A673 (cell line): ENCODE results near the gene KCNQ1. TPM values are rescaled to one million over a fixed set of nuclear protein-coding genes. Genes with fewer than 3 reads are reported as not detected.

Experiments used
- BruUV-seq: library from RNA; stranded (reverse); fragments of 400-500 nt; replicated peaks from 2 replicates; lab custom pipeline; 2021; lab: Mats Ljungman, UMichigan
- CTCF ChIA-PET: fragments of 300-600 bp; sonication (Branson Sonifier 250); formaldehyde crosslinking; loops from one replicate; lab custom pipeline; 2022; ENCODE audit warnings: antibody characterized with exemption; lab: Charles Lee
- POLR2A ChIA-PET: fragments of 300-600 bp; sonication (Branson Sonifier 250); formaldehyde crosslinking; loops from one replicate; lab custom pipeline; 2022; ENCODE audit warnings: antibody characterized with exemption; ENCODE audit not compliant: low non-redundant PET; lab: Charles Lee
- DNase-seq: peaks from one replicate; pipeline ENCODE4 v3.0.0-alpha.2; 2015; ENCODE audit warnings: low spot score
- H3K27ac ChIP-seq: fragments of 200-600 bp; sonication (generic); 2 replicates; pipeline ENCODE4 v1.5.1; 2016; ENCODE audit warnings: mixed run types, low read depth, mild to moderate bottlenecking, mixed read lengths, antibody characterized with exemption, low read length; ENCODE audit not compliant: poor library complexity, severe bottlenecking
- H3K27me3 ChIP-seq: fragments of 200-600 bp; sonication (generic); replicated peaks from 2 replicates; pipeline ENCODE4 v1.6.1; 2017; ENCODE audit warnings: mixed run types, low read depth, mild to moderate bottlenecking, mixed read lengths, antibody characterized with exemption, low read length; ENCODE audit not compliant: insufficient read depth, poor library complexity
- H3K36me3 ChIP-seq: fragments of 200-600 bp; sonication (generic); 2 replicates; pipeline ENCODE4 v1.6.1; 2016; ENCODE audit warnings: mixed run types, mild to moderate bottlenecking, mixed read lengths, antibody characterized with exemption, low read length; ENCODE audit not compliant: insufficient read depth, poor library complexity, severe bottlenecking
- H3K4me1 ChIP-seq: fragments of 200-600 bp; sonication (generic); 2 replicates; pipeline ENCODE4 v1.6.1; 2017; ENCODE audit warnings: mixed run types, mild to moderate bottlenecking, mixed read lengths, antibody characterized with exemption, low read length; ENCODE audit not compliant: insufficient read depth, poor library complexity, severe bottlenecking
- H3K4me3 ChIP-seq: fragments of 200-600 bp; sonication (generic); 2 replicates; pipeline ENCODE4 v1.5.1; 2016; ENCODE audit warnings: low read depth, mixed run types, mild to moderate bottlenecking, mixed read lengths, low read length; ENCODE audit not compliant: poor library complexity, severe bottlenecking
- H3K9me3 ChIP-seq: fragments of 200-600 bp; sonication (generic); 2 replicates; pipeline ENCODE4 v1.6.1; 2016; ENCODE audit warnings: mixed run types, low read depth, mild to moderate bottlenecking, mixed read lengths, antibody characterized with exemption, low read length; ENCODE audit not compliant: poor library complexity, severe bottlenecking
- EZH2 ChIP-seq: fragments of 200-600 bp; sonication (generic); IDR thresholded peaks from 2 replicates; pipeline ENCODE4 v1.6.1; 2017; ENCODE audit warnings: borderline replicate concordance, low read depth, mild to moderate bottlenecking, mixed read lengths, antibody characterized with exemption, low read length; ENCODE audit not compliant: poor library complexity, severe bottlenecking
- intact Hi-C: fragments of 100-400 bp; cut with micrococcal nuclease; formaldehyde crosslinking; loops from one replicate; pipeline ENCODE4 v1.10.0; 2022; ENCODE audit not compliant: unreplicated experiment
- total RNA-seq: library from RNA; stranded (reverse); gene quantifications from 2 replicates; pipeline ENCODE4 v1.2.3, GENCODE V29; 2021
- TF ChIP-seq, protein P1 (sequence below): fragments of 300-800, 200-600 bp; sonication (generic); conservative IDR thresholded peaks from 2 replicates; pipeline ENCODE4 v1.5.1; 2017; ENCODE audit warnings: low read depth, mild to moderate bottlenecking, antibody characterized with exemption, low read length, moderate library complexity, mixed read lengths

Gene KCNQ1
- total RNA-seq, 1 experiment from 2014 or later: not detected

DNA sequence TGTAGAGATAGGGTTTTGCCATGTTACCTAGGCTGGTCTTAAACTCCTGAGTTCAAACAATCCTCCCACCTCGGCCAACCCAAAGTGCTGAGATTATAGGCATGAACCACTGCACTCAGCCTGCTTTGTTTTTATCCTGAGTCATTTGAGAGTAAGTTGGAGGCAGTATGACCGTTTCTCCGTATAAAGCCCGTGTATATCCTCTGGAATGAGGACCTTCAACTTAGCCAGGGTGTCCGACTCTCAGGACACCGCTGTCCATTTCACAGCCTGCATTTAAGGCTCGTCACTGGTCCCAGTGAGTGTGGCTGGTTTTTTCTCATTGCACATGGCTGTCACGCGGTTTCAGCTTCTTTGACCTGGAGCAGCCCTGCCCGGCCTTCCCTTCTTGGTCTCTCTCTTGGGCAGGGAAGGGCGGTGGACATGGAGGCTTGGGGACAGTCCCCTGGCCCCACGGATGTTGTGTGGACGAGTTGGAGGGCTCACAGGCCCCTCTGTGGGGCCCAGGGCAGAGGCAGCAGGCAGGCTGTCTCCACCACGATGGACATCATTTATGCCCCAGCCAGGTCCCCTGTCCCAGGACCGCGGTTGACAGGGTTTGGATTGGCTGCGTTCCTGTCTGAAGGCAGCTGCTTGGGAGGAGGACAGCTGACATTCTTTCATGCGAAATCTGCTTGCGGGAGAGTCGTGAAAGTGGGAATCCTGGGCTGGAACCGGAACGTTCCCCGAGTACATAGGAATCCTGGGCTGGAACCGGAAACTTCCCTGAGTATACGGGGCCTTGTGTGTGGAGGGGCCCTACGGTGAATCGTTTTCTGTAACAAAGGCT, 93.3 kb downstream of the KCNQ1 start:
- Histone ChIP-seq H3K27ac (no peak overlapping the region), H3K4me1 (peaks cover under 1% of the 10 kb centered on the region), H3K9me3 (no peaks in the 10 kb centered on the region), H3K4me3 (no peak overlapping the region), H3K36me3 (no peaks in the 10 kb centered on the region), H3K27me3 (no peaks in the 10 kb centered on the region)
- ChIA-PET POLR2A (no interaction called here), CTCF (no interaction called here)
- BruUV-seq: no TSS peak
- intact Hi-C loops: loop anchor here (10.0 kb wide), 1 partner anchor 343 kb away; no protein-coding TSS in a partner anchor
- DNase-seq: no peak
- TF ChIP-seq, protein P1, sequence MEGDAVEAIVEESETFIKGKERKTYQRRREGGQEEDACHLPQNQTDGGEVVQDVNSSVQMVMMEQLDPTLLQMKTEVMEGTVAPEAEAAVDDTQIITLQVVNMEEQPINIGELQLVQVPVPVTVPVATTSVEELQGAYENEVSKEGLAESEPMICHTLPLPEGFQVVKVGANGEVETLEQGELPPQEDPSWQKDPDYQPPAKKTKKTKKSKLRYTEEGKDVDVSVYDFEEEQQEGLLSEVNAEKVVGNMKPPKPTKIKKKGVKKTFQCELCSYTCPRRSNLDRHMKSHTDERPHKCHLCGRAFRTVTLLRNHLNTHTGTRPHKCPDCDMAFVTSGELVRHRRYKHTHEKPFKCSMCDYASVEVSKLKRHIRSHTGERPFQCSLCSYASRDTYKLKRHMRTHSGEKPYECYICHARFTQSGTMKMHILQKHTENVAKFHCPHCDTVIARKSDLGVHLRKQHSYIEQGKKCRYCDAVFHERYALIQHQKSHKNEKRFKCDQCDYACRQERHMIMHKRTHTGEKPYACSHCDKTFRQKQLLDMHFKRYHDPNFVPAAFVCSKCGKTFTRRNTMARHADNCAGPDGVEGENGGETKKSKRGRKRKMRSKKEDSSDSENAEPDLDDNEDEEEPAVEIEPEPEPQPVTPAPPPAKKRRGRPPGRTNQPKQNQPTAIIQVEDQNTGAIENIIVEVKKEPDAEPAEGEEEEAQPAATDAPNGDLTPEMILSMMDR: no peak
- TF ChIP-seq EZH2: no peak

DNA sequence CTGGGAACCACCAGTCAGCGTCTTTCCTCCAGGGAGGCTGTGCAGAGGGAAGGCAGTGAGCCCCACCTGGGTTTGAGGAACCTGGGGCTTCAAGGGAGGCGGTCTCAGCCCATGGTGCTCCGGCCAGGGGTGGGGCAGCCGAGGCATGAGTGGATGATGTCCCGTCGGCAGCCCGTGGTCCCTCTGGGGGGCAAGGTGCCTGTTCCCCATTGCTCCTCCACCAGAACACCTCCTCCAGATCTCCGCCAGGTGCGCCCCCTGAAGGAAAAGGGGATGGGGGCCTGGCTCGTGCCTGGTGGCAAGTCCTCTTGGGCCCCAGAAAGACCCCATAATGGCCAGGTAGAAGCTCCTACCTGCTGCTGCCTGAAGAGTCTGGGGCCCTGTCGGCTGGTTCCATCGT, 94.1 kb downstream of the KCNQ1 start:
- no peak for DNase-seq
- H3K27me3 ChIP-seq: no peaks in the 10 kb centered on the region
- intact Hi-C loops: loop anchor here (10.0 kb wide), 1 partner anchor 344 kb away; no protein-coding TSS in a partner anchor
- ChIA-PET POLR2A (no interaction called here), CTCF (no interaction called here)
- no peak overlapping the region for H3K27ac ChIP-seq
- no peaks in the 10 kb centered on the region for H3K36me3 ChIP-seq
- H3K4me1 ChIP-seq: no peaks in the 10 kb centered on the region
- no peak overlapping the region for H3K4me3 ChIP-seq
- BruUV-seq: no TSS peak
- H3K9me3 ChIP-seq: no peaks in the 10 kb centered on the region
- TF ChIP-seq, protein P1: no peak
- no peak for TF ChIP-seq EZH2

DNA sequence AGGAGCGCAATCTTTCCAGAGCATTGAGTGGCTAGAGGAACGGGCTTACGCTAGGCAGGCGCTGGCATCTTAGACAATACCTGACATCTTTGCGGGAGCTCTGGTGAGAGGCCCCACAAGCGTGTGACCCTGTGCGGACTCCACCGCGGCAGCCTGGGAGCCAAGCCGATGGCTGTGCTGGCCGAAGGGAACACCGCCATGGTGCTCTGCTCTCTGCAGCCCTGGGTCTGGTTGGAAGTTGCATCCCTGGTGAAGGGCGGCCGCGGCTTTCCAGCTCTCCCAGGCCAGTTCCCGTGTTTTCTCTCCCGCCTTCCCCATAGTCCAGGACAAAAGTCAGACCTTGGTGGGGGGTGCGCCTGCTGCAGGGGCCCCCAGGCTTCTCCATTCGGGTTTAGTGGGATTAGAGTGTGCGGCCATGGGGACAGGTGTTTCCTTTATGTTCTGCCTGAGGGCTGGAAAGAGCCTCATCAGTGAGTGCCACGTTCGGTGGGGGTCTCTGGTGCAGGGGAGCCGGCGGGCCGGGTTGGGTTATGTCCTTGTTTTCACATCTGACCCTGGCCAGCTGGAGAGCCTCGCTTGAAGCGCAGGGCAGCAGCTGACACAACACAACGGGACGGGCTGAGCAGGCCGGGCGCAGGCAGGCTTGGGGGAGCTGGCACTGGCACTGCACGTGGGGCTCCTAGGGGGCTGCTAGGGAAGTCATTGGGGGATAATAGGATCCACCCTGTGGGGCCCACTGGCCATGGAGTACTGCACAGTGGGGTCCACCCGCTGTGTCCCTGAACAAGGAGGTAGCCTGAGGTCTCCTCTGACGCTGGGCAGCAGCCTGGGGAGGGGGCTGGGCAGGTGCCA, 94.8 kb downstream of the KCNQ1 start:
- H3K9me3 ChIP-seq: no peaks in the 10 kb centered on the region
- TF ChIP-seq, protein P1: no peak
- no peak for TF ChIP-seq EZH2
- no peak overlapping the region for H3K4me3 ChIP-seq
- no peak for DNase-seq
- no peaks in the 10 kb centered on the region for H3K27me3 ChIP-seq
- BruUV-seq: no TSS peak
- POLR2A ChIA-PET: no interaction called here
- intact Hi-C loops: loop anchor here (10.0 kb wide), 1 partner anchor 345 kb away; no protein-coding TSS in a partner anchor
- no peak overlapping the region for H3K27ac ChIP-seq
- H3K36me3 ChIP-seq: no peaks in the 10 kb centered on the region
- CTCF ChIA-PET: no interaction called here
- no peaks in the 10 kb centered on the region for H3K4me1 ChIP-seq
